ENCODE results near the gene ZP1. TPM values are rescaled to one million over a fixed set of nuclear protein-coding genes. Genes with fewer than 3 reads are reported as not detected.

Gene ZP1
- total RNA-seq, 3 donors from 2014 or later: 0.23 to 0.41 TPM; not detected in 1

DNA sequence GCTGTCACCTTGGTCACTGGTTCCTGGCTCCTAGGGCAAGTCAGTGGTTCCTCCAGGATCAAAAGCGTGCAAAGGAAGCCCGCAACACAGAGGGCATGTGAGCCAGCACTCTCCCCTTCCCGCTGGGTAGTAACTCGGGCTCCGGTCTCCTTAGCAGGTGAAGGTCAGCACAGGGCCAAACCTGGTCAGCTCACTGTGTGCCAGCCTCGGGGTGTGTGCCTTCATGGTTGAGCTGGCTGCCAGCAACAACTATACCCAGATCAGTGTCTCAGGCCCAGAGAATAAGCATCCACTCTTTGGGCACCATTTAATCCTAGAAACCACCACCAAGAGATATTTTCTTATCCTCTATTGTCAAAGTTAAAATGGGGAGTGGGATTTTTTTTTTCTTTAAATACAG is 41.6 kb upstream of the ZP1 start:
- H3K4me1 ChIP-seq (ENCODE audit: low read depth): no peaks in the 10 kb centered on the region
- H3K36me3 ChIP-seq (ENCODE audit: low read depth): no peaks in the 10 kb centered on the region
- DNase-seq: no peak
- TF ChIP-seq, protein P1, sequence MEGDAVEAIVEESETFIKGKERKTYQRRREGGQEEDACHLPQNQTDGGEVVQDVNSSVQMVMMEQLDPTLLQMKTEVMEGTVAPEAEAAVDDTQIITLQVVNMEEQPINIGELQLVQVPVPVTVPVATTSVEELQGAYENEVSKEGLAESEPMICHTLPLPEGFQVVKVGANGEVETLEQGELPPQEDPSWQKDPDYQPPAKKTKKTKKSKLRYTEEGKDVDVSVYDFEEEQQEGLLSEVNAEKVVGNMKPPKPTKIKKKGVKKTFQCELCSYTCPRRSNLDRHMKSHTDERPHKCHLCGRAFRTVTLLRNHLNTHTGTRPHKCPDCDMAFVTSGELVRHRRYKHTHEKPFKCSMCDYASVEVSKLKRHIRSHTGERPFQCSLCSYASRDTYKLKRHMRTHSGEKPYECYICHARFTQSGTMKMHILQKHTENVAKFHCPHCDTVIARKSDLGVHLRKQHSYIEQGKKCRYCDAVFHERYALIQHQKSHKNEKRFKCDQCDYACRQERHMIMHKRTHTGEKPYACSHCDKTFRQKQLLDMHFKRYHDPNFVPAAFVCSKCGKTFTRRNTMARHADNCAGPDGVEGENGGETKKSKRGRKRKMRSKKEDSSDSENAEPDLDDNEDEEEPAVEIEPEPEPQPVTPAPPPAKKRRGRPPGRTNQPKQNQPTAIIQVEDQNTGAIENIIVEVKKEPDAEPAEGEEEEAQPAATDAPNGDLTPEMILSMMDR (IDR thresholded peaks at IDR 0.05): no peak
- H3K9me3 ChIP-seq: no peaks in the 10 kb centered on the region
- intact Hi-C loops (cut with DNase I, micrococcal nuclease): loop anchor here in 1 of 2 donors (5.0 kb wide), 1 partner anchor 72 kb away; no protein-coding TSS in a partner anchor
- no peak overlapping the region for H3K4me3 ChIP-seq
- ATAC-seq: no peak

DNA sequence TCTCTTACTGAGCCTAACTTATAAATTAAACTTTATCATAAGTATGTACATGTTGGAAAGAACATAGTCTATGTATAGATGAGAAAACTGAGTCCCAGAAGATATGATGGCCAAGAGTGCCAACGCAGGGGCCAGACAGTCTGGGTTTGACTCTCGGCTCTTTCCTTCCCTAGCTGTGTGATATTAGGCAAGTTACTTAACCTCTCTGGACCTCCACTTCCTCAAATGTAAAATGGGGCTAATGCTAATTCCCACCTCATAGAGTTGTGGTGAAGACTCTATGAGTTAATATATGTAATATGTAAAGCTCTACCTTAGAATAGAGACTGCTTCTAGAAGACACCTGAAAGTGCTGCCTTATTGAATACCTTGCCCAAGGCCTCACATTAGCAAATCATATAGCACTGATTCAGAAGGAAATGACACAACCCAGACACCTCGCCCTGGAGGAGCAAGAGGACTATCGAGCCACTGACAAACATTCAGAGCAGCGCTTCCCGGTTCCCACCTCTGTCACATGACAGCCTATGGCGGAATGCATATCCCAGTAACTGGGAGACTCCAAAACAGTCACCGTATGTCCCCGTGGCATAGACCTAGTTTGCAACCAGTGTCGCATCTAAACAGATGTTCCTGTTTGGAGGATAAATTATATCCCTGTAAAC is 36.7 kb upstream of the ZP1 start:
- intact Hi-C loops (cut with DNase I, micrococcal nuclease): loop anchor here (5.0 to 10.0 kb wide), 2 partner anchors 57 to 354 kb away; no protein-coding TSS in a partner anchor
- TF ChIP-seq, protein P1 (IDR thresholded peaks at IDR 0.05): no peak
- ATAC-seq: peak; percentile 51

DNA sequence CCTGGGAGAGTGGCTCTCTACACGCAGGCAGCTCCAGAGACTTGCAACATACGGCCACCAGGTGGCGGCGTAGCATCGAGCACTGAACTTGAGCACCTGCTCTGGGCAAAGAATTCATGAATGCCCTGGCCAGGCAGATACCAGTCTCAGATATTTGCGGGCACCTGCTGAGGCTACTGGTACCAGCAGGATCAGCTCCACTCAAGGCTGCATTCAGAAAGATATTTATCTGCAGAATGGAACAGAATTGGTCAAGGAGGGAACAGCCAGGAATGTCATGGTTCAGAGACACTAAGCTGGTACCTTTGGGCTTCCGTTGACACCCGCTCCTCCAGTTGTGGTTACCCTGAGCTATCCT is 36.2 kb upstream of the ZP1 start:
- H3K9me3 ChIP-seq: no peaks in the 10 kb centered on the region
- H3K4me1 ChIP-seq (ENCODE audit: low read depth): no peaks in the 10 kb centered on the region
- TF ChIP-seq, protein P1 (IDR thresholded peaks at IDR 0.05): peak; percentile 85
- intact Hi-C loops (cut with DNase I, micrococcal nuclease): loop anchor here (5.0 to 10.0 kb wide), 2 partner anchors 56 to 354 kb away; no protein-coding TSS in a partner anchor
- ATAC-seq (peak; percentile 93), DNase-seq (peak; percentile 83 to 94 (median 90))
- no peaks in the 10 kb centered on the region for H3K36me3 ChIP-seq (ENCODE audit: low read depth)
- no peak overlapping the region for H3K4me3 ChIP-seq

More for the DNA sequence above, 36.7 kb upstream of the ZP1 start:
- no peaks in the 10 kb centered on the region for H3K4me1 ChIP-seq (ENCODE audit: low read depth)
- no peaks in the 10 kb centered on the region for H3K36me3 ChIP-seq (ENCODE audit: low read depth)
- no peak for DNase-seq
- H3K9me3 ChIP-seq: no peaks in the 10 kb centered on the region
- H3K4me3 ChIP-seq: no peak overlapping the region

DNA sequence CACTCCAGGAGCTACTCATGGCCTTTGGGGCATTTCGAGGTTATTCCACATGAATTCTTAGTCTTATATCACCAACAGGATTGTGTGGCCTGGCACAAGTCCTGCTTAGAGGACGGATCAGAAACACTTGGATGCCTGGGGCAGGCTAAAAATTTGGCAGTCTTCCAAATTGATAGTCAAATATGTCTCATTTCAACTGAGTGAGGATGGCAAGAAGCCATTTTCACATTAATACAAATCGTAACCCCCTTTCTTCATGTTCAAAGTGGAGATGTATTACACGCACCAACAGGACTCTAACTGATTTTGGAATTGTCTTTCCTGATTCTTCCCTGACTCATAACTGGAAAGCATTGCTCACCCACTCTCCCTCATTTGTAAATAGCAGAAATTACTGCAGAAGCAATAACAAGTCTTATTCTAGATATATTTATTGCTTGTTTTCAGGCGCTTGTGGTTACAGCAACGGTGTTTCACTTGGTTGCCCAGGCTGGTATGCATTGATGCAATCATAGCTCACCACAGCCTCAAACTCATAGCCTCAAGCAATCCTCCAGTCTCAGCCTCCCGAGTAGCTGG is 35.8 kb upstream of the ZP1 start:
- Histone ChIP-seq H3K4me3 (no peak overlapping the region), H3K36me3 (ENCODE audit: low read depth) (no peaks in the 10 kb centered on the region), H3K9me3 (no peaks in the 10 kb centered on the region), H3K4me1 (ENCODE audit: low read depth) (no peaks in the 10 kb centered on the region)
- intact Hi-C loops (cut with DNase I, micrococcal nuclease): loop anchor here (5.0 to 10.0 kb wide), 2 partner anchors 56 to 353 kb away; no protein-coding TSS in a partner anchor
- ATAC-seq: no peak
- TF ChIP-seq, protein P1 (IDR thresholded peaks at IDR 0.05): no peak
- no peak for DNase-seq

DNA sequence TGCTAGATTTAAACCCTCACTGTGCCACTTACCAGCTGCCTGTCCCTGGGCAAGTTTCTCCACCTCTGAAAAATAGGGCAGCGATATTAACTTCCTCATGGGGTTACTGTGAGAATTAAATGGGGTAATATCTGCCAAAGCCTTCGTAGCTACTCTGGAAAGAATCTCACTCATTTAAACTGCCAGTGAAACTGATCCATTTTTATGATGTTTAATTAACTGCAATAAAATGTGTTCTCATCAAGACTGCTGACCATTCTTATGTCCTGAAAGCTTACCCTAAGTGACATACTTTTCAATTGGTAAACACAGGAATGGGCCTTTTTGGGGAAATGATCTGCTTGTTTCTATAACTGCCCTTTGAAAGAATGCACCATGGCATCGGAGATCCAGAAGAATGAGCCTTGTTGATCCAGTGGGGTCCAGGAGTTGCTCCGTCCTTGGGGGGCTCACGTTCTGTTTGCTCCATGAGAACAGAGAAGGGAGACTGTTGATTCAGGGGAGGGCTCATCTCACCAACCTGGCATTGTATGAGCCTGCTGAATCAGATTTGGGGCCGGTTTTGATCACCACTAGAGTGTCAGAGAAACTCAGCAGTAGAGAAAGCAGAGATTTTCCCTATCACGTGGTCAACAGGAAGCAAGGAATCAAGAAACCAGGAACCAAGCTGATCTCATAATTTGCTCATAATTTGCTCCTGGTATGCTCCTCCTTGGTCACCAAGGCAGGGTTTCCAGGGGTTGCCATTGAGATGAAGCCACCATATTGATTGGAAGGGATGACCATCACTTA is 32.4 kb upstream of the ZP1 start:
- Histone ChIP-seq H3K9me3 (no peaks in the 10 kb centered on the region), H3K4me1 (ENCODE audit: low read depth) (no peaks in the 10 kb centered on the region), H3K36me3 (ENCODE audit: low read depth) (no peaks in the 10 kb centered on the region), H3K4me3 (no peak overlapping the region)
- peak; percentile 54 for ATAC-seq
- intact Hi-C loops (cut with DNase I, micrococcal nuclease): loop anchor here (5.0 to 10.0 kb wide), 2 partner anchors 52 to 350 kb away; no protein-coding TSS in a partner anchor
- DNase-seq: no peak
- TF ChIP-seq, protein P1 (IDR thresholded peaks at IDR 0.05): no peak

Data from mucosa of descending colon (tissue), 3 donors.